Astrocyte of the spinal cord (primary cell): Measurements from ENCODE around the gene EFHD1.

Experiments used
- DNase-seq: peaks from one replicate; pipeline ENCODE4 v3.0.0; 2011; ENCODE audit warnings: low read depth, low spot score
- H3K4me3 ChIP-seq: 2 replicates; pipeline ENCODE4 v1.5.1; 2011; ENCODE audit warnings: low read depth, mild to moderate bottlenecking, low read length, moderate library complexity
- in situ Hi-C: cut with HindIII; loops from 2 replicates; pipeline ENCODE4 v1.10.0; 2017; ENCODE audit warnings: low sequenced_read_pairs
- TF ChIP-seq, protein P1 (sequence below): IDR thresholded peaks from 2 replicates; pipeline ENCODE4 v1.5.1; 2012; ENCODE audit warnings: low read depth, mild to moderate bottlenecking, low read length, inconsistent platforms

The EFHD1 gene, protein sequence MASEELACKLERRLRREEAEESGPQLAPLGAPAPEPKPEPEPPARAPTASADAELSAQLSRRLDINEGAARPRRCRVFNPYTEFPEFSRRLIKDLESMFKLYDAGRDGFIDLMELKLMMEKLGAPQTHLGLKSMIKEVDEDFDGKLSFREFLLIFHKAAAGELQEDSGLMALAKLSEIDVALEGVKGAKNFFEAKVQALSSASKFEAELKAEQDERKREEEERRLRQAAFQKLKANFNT

GRCh38 chr2:232633413-232634205, at the start of gene EFHD1:
TSS of gene EFHD1 (plus strand) at chr2:232633604. CDS start at chr2:232633705, 101 bp downstream.
- H3K4me3 ChIP-seq = peak within 1 kb of the TSS; percentile 52
- TF ChIP-seq, protein P1, sequence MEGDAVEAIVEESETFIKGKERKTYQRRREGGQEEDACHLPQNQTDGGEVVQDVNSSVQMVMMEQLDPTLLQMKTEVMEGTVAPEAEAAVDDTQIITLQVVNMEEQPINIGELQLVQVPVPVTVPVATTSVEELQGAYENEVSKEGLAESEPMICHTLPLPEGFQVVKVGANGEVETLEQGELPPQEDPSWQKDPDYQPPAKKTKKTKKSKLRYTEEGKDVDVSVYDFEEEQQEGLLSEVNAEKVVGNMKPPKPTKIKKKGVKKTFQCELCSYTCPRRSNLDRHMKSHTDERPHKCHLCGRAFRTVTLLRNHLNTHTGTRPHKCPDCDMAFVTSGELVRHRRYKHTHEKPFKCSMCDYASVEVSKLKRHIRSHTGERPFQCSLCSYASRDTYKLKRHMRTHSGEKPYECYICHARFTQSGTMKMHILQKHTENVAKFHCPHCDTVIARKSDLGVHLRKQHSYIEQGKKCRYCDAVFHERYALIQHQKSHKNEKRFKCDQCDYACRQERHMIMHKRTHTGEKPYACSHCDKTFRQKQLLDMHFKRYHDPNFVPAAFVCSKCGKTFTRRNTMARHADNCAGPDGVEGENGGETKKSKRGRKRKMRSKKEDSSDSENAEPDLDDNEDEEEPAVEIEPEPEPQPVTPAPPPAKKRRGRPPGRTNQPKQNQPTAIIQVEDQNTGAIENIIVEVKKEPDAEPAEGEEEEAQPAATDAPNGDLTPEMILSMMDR = no peak
- DNase-seq = peak; percentile 61
- in situ Hi-C loops = no loop called here

- H3K4me3 ChIP-seq = no peak overlapping the region
- in situ Hi-C loops = no loop called here
- no peak for DNase-seq
- TF ChIP-seq, protein P1 = no peak
These were observed 49.2 kb upstream of the EFHD1 start for GRCh38 chr2:232584238-232584637.

GRCh38 chr2:232586943-232587505, 46.4 kb upstream of the EFHD1 start:
- DNase-seq = no peak
- H3K4me3 ChIP-seq = no peak overlapping the region
- TF ChIP-seq, protein P1 = no peak
- in situ Hi-C loops = no loop called here

DNA sequence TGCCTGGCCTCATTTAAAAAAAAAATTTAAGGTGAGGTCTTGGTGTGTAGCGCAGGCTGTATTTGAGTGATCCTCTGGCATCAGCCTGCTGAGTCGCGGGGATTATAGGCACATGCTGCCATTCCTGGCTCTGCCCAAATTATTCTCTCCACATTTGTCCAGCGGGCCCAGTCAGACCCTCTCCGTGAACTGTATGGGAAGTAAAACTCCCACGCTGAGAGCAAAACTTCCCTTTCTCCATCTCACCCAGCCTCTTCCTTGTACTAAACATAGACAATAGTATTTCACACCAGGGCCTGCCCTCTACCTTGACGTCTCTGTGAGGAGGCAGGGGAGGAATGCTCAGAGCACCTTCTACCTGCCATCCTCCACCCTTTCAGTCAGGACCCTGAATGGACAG, 45.9 kb upstream of the EFHD1 start:
- DNase-seq = no peak
- TF ChIP-seq, protein P1 = no peak
- no peak overlapping the region for H3K4me3 ChIP-seq
- in situ Hi-C loops = no loop called here

- H3K4me3 ChIP-seq = no peak overlapping the region
- in situ Hi-C loops = no loop called here
- no peak for DNase-seq
- TF ChIP-seq, protein P1 = no peak
These were observed 45.4 kb upstream of the EFHD1 start for GRCh38 chr2:232588031-232588430.

DNA sequence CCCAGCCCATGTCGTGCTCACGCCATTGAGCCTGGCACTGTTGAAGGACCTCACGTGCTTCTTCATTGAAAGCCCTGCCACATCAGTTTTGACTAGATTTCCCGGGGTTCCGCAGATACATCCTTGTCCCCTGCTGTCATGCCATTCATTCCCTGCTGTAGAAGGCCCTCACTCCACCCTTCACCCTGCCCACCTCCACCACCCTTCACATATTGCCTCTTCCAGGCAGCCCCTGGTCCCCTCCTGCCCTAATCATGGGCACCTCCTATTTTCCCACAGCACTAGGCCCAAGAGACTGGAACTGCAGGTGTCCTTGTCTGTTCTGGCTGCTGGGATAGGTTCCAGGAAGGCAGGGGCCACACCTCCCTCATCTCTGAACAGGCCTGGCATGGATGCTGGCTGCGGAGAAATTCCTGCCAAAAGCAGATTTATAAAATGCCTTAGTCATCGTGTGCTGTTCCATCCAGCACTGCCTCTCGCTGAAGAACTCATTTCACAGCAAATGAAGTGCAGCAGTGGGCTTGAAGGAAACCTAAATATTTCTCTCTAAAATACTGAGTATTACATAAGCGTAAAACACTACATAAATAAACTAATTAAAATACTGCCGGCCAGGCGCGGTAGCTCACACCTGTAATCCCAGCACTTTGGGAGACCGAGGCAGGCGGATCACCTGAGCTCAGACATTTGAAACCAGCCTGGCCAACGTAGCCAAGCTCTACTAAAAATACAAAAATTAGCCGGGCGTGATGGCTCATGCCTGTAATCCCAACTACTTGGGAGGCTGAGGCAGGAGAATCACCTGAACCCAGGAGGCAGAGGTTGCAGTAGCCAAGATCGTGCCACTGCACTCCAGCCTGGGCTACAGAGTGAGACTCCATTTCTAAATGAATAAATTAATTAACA, 44.5 kb upstream of the EFHD1 start:
- no peak overlapping the region for H3K4me3 ChIP-seq
- in situ Hi-C loops = no loop called here
- TF ChIP-seq, protein P1 = no peak
- peak; percentile 84 for DNase-seq
